Testis (tissue), 3 donors: Measurements from ENCODE around the gene ANKRD11. TPM values are rescaled to one million over a fixed set of nuclear protein-coding genes. Genes with fewer than 3 reads are reported as not detected.

Experiments
- DNase-seq: peaks from one replicate; pipeline ENCODE4 v3.0.0-alpha.2; 2019
- H3K27ac ChIP-seq, 2 donors: fragments of 200-600 bp; sonication (generic); one replicate each; pipeline ENCODE4 v1.5.1; 2019
- H3K27me3 ChIP-seq: fragments of 200-600 bp; sonication (generic); one replicate; pipeline ENCODE4 v1.5.1; 2019
- H3K36me3 ChIP-seq: fragments of 200-600 bp; sonication (generic); one replicate; pipeline ENCODE4 v1.5.1; 2017; ENCODE audit warnings: low read depth; ENCODE audit errors: missing control alignments
- H3K4me1 ChIP-seq: fragments of 200-600 bp; sonication (generic); one replicate; pipeline ENCODE4 v1.5.1; 2019
- H3K4me3 ChIP-seq, 2 donors: fragments of 200-600 bp; sonication (generic); one replicate each; pipeline ENCODE4 v1.5.1; 2017 to 2019
- H3K9me3 ChIP-seq: fragments of 200-600 bp; sonication (generic); one replicate; pipeline ENCODE4 v1.5.1; 2017
- POLR2A ChIP-seq: fragments of 450-650 bp; IDR thresholded peaks from one replicate; pipeline ENCODE4 v1.6.1; 2017; ENCODE audit warnings: antibody characterized with exemption, mild to moderate bottlenecking, moderate library complexity
- WGBS, 2 donors: methylation state at CpG; one replicate each; pipeline ENCODE4 v1.1.5; 2018; 5-methylcytosine and 5-hydroxymethylcytosine counted together
- intact Hi-C: fragments of 100-400 bp; cut with DNase I; formaldehyde crosslinking; loops from one replicate; pipeline ENCODE4 v1.15.1; 2023; ENCODE audit warnings: low total_unique reads
- polyA plus RNA-seq: library from polyadenylated mRNA; stranded (reverse); fragments of 350-450 nt; fragmentation: Illumina TruSeq; extraction: RNeasy Lipid Tissue Mini Kit (QIAGEN cat#74804); gene quantifications from one replicate; pipeline ENCODE4 v1.2.3, GENCODE V29; 2014; ENCODE audit warnings: low read depth, low replicate concordance; ENCODE audit not compliant: insufficient read depth
- total RNA-seq, 2 donors: library from RNA; depleted of rRNA; stranded (reverse); fragments of >200 nt; gene quantifications; one replicate each; pipeline ENCODE4 v1.2.3, GENCODE V29; 2016
- TF ChIP-seq, protein P1 (sequence below), 3 experiments: fragments of 450-650 bp in 2 of 3; fragments of 200-600 bp in 1 of 3; sonication (generic) in 1 of 3; IDR thresholded peaks; one replicate each; pipeline ENCODE4 v1.5.1; 2016 to 2019; ENCODE audit warnings: antibody characterized with exemption in 3 of 3, mild to moderate bottlenecking in 2 of 3, moderate library complexity in 1 of 3

ANKRD11 gene
- total and polyA plus RNA-seq, 3 donors from 2014 or later: 49.7 to 187 (median 150) TPM

DNA sequence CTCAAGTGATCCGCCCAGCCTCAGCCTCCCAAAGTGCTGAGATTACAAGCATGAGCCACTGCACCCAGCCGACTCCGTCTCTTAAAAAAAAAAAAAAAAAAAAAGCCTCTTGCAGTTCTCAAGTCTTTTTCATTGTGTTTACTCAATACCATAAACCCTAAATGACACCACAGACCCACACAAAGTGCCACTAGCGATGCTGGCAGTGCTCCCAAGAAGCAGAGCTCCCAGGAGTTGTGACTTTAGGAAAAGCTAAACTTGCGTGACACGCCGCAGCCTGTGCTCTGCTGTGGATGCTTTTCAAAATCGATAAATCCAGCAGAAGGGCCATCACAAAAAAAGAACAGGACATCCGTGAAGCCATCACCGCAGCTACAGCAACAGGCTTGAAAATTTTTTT, 114.7 kb downstream of the ANKRD11 start:
- peaks cover 7% of the 10 kb centered on the region for H3K4me1 ChIP-seq
- no peak overlapping the region for H3K27ac ChIP-seq
- no peaks in the 10 kb centered on the region for H3K27me3 ChIP-seq
- TF ChIP-seq POLR2A: no peak
- TF ChIP-seq, protein P1, sequence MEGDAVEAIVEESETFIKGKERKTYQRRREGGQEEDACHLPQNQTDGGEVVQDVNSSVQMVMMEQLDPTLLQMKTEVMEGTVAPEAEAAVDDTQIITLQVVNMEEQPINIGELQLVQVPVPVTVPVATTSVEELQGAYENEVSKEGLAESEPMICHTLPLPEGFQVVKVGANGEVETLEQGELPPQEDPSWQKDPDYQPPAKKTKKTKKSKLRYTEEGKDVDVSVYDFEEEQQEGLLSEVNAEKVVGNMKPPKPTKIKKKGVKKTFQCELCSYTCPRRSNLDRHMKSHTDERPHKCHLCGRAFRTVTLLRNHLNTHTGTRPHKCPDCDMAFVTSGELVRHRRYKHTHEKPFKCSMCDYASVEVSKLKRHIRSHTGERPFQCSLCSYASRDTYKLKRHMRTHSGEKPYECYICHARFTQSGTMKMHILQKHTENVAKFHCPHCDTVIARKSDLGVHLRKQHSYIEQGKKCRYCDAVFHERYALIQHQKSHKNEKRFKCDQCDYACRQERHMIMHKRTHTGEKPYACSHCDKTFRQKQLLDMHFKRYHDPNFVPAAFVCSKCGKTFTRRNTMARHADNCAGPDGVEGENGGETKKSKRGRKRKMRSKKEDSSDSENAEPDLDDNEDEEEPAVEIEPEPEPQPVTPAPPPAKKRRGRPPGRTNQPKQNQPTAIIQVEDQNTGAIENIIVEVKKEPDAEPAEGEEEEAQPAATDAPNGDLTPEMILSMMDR (IDR thresholded peaks at IDR 0.05): no peak
- WGBS, 2 donors: 96 to 97% methylated on average over 10 of the region's 10 CpGs
- no peaks in the 10 kb centered on the region for H3K9me3 ChIP-seq
- intact Hi-C loops: no loop called here
- no peak for DNase-seq
- no peak overlapping the region for H3K4me3 ChIP-seq
- H3K36me3 ChIP-seq: no peaks in the 10 kb centered on the region

DNA sequence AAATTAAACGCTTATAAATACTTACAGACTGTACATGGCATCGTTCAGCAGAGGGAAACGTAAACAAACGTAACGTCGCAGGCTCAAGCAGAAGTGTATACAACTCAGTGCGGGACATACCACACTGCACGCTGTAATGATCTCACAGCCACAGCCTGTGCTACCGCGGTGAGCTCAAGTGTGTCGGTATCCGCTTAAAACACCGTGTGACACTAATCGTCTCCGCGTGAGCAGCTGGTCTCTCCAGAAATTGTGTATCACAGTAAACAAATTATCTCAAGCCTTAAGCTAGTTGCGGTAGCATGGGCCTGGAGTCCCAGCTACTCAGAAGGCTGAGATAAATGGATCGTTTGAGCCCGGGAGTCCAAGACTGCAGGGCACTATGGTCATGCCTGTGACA, 115.3 kb downstream of the ANKRD11 start:
- Histone ChIP-seq H3K4me1 (peaks cover 10% of the 10 kb centered on the region), H3K9me3 (no peaks in the 10 kb centered on the region), H3K36me3 (no peaks in the 10 kb centered on the region), H3K27ac (no peak overlapping the region), H3K4me3 (no peak overlapping the region), H3K27me3 (no peaks in the 10 kb centered on the region)
- WGBS, 2 donors: 94 to 96% methylated on average over 19 of the region's 19 CpGs
- no peak for TF ChIP-seq POLR2A
- TF ChIP-seq, protein P1 (IDR thresholded peaks at IDR 0.05): no peak
- no peak for DNase-seq
- intact Hi-C loops: no loop called here

DNA sequence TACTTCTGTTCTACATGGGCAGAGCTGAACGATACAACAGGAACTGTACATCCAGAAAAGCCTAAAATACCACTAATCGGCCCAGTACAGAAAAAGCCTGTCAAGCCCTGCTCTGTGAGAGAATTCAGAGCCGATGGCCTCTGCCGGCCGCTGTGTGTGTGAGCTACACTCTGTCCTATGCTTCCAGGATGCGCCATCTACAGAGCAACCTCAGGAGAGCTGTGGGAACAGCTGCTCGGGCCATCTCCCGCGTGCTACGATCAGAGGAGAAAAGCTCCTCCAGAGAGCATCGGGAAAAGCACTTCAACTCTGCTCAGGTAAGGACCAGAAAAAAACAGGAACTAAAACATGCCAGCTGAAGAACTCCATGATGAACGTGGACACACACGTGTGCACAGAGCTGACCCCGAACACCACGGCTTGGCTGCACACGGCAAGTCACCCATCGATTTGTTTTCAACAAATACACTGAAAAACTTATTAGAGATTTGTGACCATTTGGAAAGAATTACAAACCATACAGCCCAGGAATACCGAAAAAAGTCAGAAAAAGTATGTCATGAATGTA, 115.9 kb downstream of the ANKRD11 start:
- H3K9me3 ChIP-seq: no peaks in the 10 kb centered on the region
- no peak for DNase-seq
- H3K4me1 ChIP-seq: peaks cover 16% of the 10 kb centered on the region
- no peak overlapping the region for H3K4me3 ChIP-seq
- TF ChIP-seq POLR2A: no peak
- TF ChIP-seq, protein P1 (IDR thresholded peaks at IDR 0.05): no peak
- H3K27ac ChIP-seq: no peak overlapping the region
- no peaks in the 10 kb centered on the region for H3K36me3 ChIP-seq
- H3K27me3 ChIP-seq: no peaks in the 10 kb centered on the region
- WGBS, 2 donors: 74 to 87% methylated on average over 18 of the region's 18 CpGs
- intact Hi-C loops: no loop called here

DNA sequence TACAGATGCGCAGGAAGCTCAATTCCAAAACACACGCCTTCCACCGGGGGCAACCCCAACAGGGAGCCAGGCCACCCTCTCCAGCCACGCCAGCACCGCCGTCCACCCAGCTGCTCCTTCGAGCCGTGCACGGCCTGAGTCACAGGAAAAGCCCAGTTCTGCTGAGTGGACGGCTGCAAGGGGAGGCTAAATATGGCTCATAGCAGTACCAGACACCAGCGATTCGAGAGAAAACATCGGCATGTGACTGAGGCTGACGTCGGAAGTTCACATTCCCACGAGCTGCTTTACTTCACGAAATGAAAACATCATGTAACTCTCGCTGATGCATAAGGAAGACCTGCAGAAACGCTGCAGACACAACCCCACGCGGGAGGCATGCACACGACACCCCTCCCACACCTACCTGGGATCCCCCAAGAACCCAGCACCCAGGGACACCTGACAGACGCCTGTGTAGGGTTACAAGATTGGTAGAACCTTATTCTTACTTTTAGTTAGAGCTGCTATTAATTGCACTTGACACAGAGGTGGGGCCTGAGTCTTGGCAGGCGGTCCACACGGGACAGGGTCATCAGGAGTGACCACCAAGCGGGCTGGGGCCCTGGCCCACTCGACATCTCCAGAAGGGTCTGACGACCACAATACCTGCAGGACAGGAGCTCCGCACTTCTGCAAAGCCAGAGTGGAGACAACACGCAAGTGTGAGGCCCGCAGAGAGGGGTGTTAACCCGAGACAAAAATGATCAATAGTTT, 116.8 kb downstream of the ANKRD11 start:
- no peak for TF ChIP-seq POLR2A
- TF ChIP-seq, protein P1 (IDR thresholded peaks at IDR 0.05): no peak
- Histone ChIP-seq H3K27ac (no peak overlapping the region), H3K27me3 (no peaks in the 10 kb centered on the region), H3K4me1 (peaks cover 19% of the 10 kb centered on the region), H3K36me3 (no peaks in the 10 kb centered on the region), H3K9me3 (no peaks in the 10 kb centered on the region), H3K4me3 (no peak overlapping the region)
- DNase-seq: no peak
- WGBS, 2 donors: 86 to 90% methylated on average over 19 to 32 of the region's 32 CpGs
- intact Hi-C loops: no loop called here
